K562 (cell line): ENCODE results near the gene HDC. TPM values are rescaled to one million over a fixed set of nuclear protein-coding genes. Genes with fewer than 3 reads are reported as not detected.

Experiments used
- ATAC-seq: fragments of 200-7000 bp; cut with Tn5 transposase; 3 replicates; pipeline ENCODE4 v1.9.1; 2020; ENCODE audit warnings: moderate library complexity
- BruUV-seq: library from RNA; stranded (reverse); fragments of 400-500 nt; replicated peaks from 2 replicates; lab custom pipeline; 2021; lab: Mats Ljungman, UMichigan
- CTCF ChIA-PET: fragments of 300-600 bp; formaldehyde crosslinking; extraction: SDS; loops from one replicate; lab custom pipeline; 2021; ENCODE audit warnings: low intra/inter-chr PET ratio; lab: Yijun Ruan, JAX
- POLR2A ChIA-PET: fragments of 300-600, 350-650 bp; sonication (Branson Sonifier 250); formaldehyde crosslinking; extraction: SDS; loops from one replicate; lab custom pipeline; 2021; ENCODE audit warnings: antibody characterized with exemption, inconsistent platforms; lab: Yijun Ruan, JAX
- DNase-seq, 4 experiments: peaks; one replicate each; pipeline versions ENCODE4 v3.0.0 to v3.0.0-alpha.2; 2011 to 2018; ENCODE audit warnings: low spot score in 3 of 4, mixed read lengths in 3 of 4; ENCODE audit errors: extremely low read depth in 1 of 4
- FAIRE-seq: peaks from 2 replicates; lab custom pipeline; 2011; peaks lifted over from hg19 to GRCh38; lab: Jason Lieb, UNC
- H2AFZ ChIP-seq: 2 replicates; pipeline ENCODE4 v1.6.0; 2011; ENCODE audit warnings: low read depth, low read length, control low read depth, inconsistent platforms
- H3K27ac ChIP-seq: fragments of 200-600 bp; 3 replicates; pipeline ENCODE4 v1.8.0; 2011; ENCODE audit warnings: low read depth, mild to moderate bottlenecking, control low read depth, inconsistent platforms, low read length, moderate library complexity, mixed read lengths; ENCODE audit errors: extremely low read depth
- H3K27me3 ChIP-seq, 2 experiments: fragments of 300-600 bp in 1 of 2; 2 replicates in 1 of 2; 3 replicates in 1 of 2; pipeline versions ENCODE4 v1.6.0 to v1.8.0; 2011; ENCODE audit warnings: inconsistent platforms in 2 of 2, low read length in 2 of 2, mild to moderate bottlenecking in 1 of 2, mixed read lengths in 1 of 2, moderate library complexity in 1 of 2; ENCODE audit not compliant: control insufficient read depth in 2 of 2, insufficient read depth in 2 of 2
- H3K36me3 ChIP-seq: fragments of 300-600 bp; 3 replicates; pipeline ENCODE4 v1.8.0; 2011; ENCODE audit warnings: mild to moderate bottlenecking, low read length, inconsistent platforms; ENCODE audit not compliant: control insufficient read depth, insufficient read depth
- H3K4me1 ChIP-seq, 2 experiments: fragments of 200-600 bp in 1 of 2; replicated peaks in 1 of 2; 2 replicates in 1 of 2; 3 replicates in 1 of 2; pipeline versions ENCODE4 v1.5.1 to v1.8.0; 2011; ENCODE audit warnings: inconsistent platforms in 2 of 2, low read length in 2 of 2, mild to moderate bottlenecking in 1 of 2, mixed read lengths in 1 of 2, moderate library complexity in 1 of 2; ENCODE audit not compliant: control insufficient read depth in 2 of 2, insufficient read depth in 2 of 2
- H3K4me2 ChIP-seq: 2 replicates; pipeline ENCODE4 v1.6.1; 2011; ENCODE audit warnings: low read length, control low read depth, inconsistent platforms, mixed read lengths; ENCODE audit not compliant: insufficient read depth
- H3K4me3 ChIP-seq: fragments of 200-600 bp; sonication (generic), shearing (Covaris generic); 2 replicates; pipeline ENCODE4 v1.5.1; 2016; ENCODE audit warnings: control low read depth, inconsistent platforms
- H3K79me2 ChIP-seq: fragments of 200-600 bp; 3 replicates; pipeline ENCODE4 v1.8.0; 2011; ENCODE audit warnings: low read length, inconsistent platforms; ENCODE audit not compliant: control insufficient read depth, insufficient read depth
- H3K9ac ChIP-seq, 2 experiments: 2 replicates each; pipeline versions ENCODE4 v1.6.0 to v1.6.1; 2011; ENCODE audit warnings: low read depth in 2 of 2, low read length in 2 of 2, control low read depth in 1 of 2, inconsistent platforms in 1 of 2, mild to moderate bottlenecking in 1 of 2, mixed read lengths in 1 of 2; ENCODE audit not compliant: insufficient read depth in 1 of 2
- H3K9me1 ChIP-seq: one replicate; pipeline ENCODE4 v1.6.0; 2011; ENCODE audit warnings: inconsistent platforms, mild to moderate bottlenecking, low read length, moderate library complexity; ENCODE audit not compliant: control insufficient read depth, insufficient read depth
- H3K9me3 ChIP-seq: replicated peaks from 2 replicates; pipeline ENCODE4 v1.5.1; 2011; ENCODE audit warnings: low read depth, low read length, inconsistent platforms; ENCODE audit not compliant: control insufficient read depth, insufficient read depth
- H4K20me1 ChIP-seq: replicated peaks from 2 replicates; pipeline ENCODE4 v1.6.1; 2011; ENCODE audit warnings: low read length, inconsistent platforms, mixed read lengths; ENCODE audit not compliant: control insufficient read depth, insufficient read depth
- CLOCK ChIP-seq: fragments of 250-450 bp; sonication (Bioruptor Pico); IDR thresholded peaks from 2 replicates; pipeline ENCODE4 v1.4.0; 2020; ENCODE audit warnings: mild to moderate bottlenecking, moderate library complexity, borderline replicate concordance
- PCBP1 ChIP-seq: fragments of 200-400 bp; formaldehyde crosslinking; IDR thresholded peaks from 2 replicates; pipeline ENCODE4 v1.6.1; 2018; ENCODE audit warnings: mild to moderate bottlenecking, low read depth, low read length; ENCODE audit not compliant: poor library complexity, severe bottlenecking
- RB1 ChIP-seq: fragments of 450-650 bp; IDR thresholded peaks from 2 replicates; pipeline ENCODE4 v1.6.1; 2017; ENCODE audit warnings: low read depth, mild to moderate bottlenecking
- SMARCA4 ChIP-seq: fragments of 450-650 bp; IDR thresholded peaks from 2 replicates; pipeline ENCODE4 v1.6.1; 2016
- WGBS: fragments of 100-300 bp; shearing (Covaris generic); methylation state at CpG from one replicate; pipeline ENCODE4 v1.1.6; 2016; ENCODE audit warnings: low coverage, mixed read lengths; ENCODE audit not compliant: insufficient coverage; ENCODE audit errors: missing lambda C conversion rate; 5-methylcytosine and 5-hydroxymethylcytosine counted together
- in situ Hi-C: fragments of 300-500 bp; cut with MboI; formaldehyde crosslinking; loops from 4 replicates; pipeline ENCODE4 v1.15.0; 2018; ENCODE audit warnings: inconsistent platforms, mixed read lengths
- intact Hi-C: fragments of 100-400 bp; cut with micrococcal nuclease; formaldehyde crosslinking; loops from 2 replicates; pipeline ENCODE4 v1.14.2; 2022
- polyA plus RNA-seq, 8 experiments: library from polyadenylated mRNA; depleted of rRNA in 4 of 8; stranded (reverse) in 5 of 8; unstranded in 3 of 8; fragments of >200 nt; fragmentation: Nextera tagmentation in 2 of 8; fragmentation: Illumina TruSeq in 1 of 8; extraction: Ambion mirVana in 2 of 8; extraction: Trizol in 1 of 8; gene quantifications; 2 replicates each; pipeline versions ENCODE4 v1.2.1 to v1.2.3, GENCODE V29; 2011 to 2014; ENCODE audit warnings: inconsistent platforms in 1 of 8, missing spikeins in 1 of 8
- total RNA-seq, 7 experiments: library from RNA; depleted of rRNA in 6 of 7; stranded (reverse); fragments of >200 nt in 6 of 7; fragmentation: Illumina TruSeq in 2 of 7; extraction: Trizol in 2 of 7; gene quantifications; 2 replicates each; pipeline versions ENCODE4 v1.2.1 to v1.2.3, GENCODE V29; 2011 to 2021; ENCODE audit warnings: low replicate concordance in 1 of 7

HDC gene
- total and polyA plus RNA-seq, 9 of the 15 experiments (the other 6 are each of a cell fraction or from before 2014, with no cell fraction given) = 0.26 to 5.3 (median 0.99) TPM

GRCh38 chr15:50304836-50305235 lies 39.3 kb upstream of the HDC start (continued):
- no peak for TF ChIP-seq CLOCK (CRISPR knock-in tag)
- TF ChIP-seq, all 486 proteins: peak for 0

- TF ChIP-seq PCBP1 = no peak
- no peak for TF ChIP-seq RB1
- TF ChIP-seq SMARCA4 = no peak
- Histone ChIP-seq H3K4me1 (no peaks in the 10 kb centered on the region), H3K27me3 (no peaks in the 10 kb centered on the region), H3K9me3 (0 out of 2 replicates have a peak, but pooled peaks cover under 1% of the 10 kb centered on the region), H3K36me3 (peaks cover 58% of the 10 kb centered on the region; the same call in 2 of the 3 replicates), H3K9me1 (no peaks in the 10 kb centered on the region), H3K27ac (no peak overlapping the region), H3K79me2 (no peaks in the 10 kb centered on the region), H3K4me3 (no peak overlapping the region), H3K4me2 (no peak overlapping the region), H3K9ac (no peak overlapping the region), H4K20me1 (no peaks in the 10 kb centered on the region), H2AFZ (no peak overlapping the region)
- POLR2A ChIA-PET = interaction anchor here (1.8 kb wide), 1 partner anchor 14 kb away, joined by 4 read pairs; no protein-coding TSS in a partner anchor
- FAIRE-seq = no peak
- ATAC-seq = no peak
- in situ Hi-C loops = loop anchor here (25.0 kb wide), 1 partner anchor 415 kb away; no protein-coding TSS in a partner anchor
- WGBS = no CpG with 5 or more reads among the region's 1 CpG
- intact Hi-C loops = no loop called here
- no TSS peak for BruUV-seq
- DNase-seq = no peak
- CTCF ChIA-PET = no interaction called here
These were observed 37.1 kb upstream of the HDC start for GRCh38 chr15:50302581-50302980.
